ENCODE measurements around the gene ERO1B.

Gene ERO1B

GRCh38 chr1:236253918-236254637 is 27.7 kb downstream of the ERO1B start:
- FAIRE-seq (no peak), DNase-seq (ENCODE audit: low spot score) (no peak)

- DNase-seq (ENCODE audit: low spot score), result no peak
- no peak for FAIRE-seq
These were observed 28.6 kb downstream of the ERO1B start for GRCh38 chr1:236253119-236253518.

DNA sequence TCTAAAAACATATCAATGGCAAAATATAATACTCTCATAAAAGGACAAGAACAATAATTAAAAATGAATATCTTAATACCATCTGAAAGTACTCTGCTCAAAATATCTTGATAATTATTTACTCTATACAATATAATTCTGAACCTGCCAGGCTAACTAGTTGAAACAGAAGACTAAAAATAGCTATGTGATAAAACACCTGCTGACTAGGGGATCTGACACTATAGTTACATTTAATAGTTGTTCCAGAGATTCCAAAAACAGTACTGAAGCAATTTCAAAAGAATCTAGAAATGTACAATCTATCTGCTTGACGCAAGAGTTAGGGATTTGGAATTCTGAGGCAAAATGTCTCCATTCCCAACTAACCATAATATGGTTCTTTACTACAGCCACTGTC is 30.2 kb downstream of the ERO1B start:
- no peak for DNase-seq (ENCODE audit: low spot score)

GRCh38 chr1:236247286-236247685 is 34.5 kb downstream of the ERO1B start:
- DNase-seq (ENCODE audit: low spot score) (no peak), FAIRE-seq (no peak)

More for the DNA sequence above, 30.2 kb downstream of the ERO1B start:
- FAIRE-seq, result no peak

- no peak for FAIRE-seq
- no peak for DNase-seq (ENCODE audit: low spot score)
These were observed 39.2 kb downstream of the ERO1B start for GRCh38 chr1:236242568-236242967.

DNA sequence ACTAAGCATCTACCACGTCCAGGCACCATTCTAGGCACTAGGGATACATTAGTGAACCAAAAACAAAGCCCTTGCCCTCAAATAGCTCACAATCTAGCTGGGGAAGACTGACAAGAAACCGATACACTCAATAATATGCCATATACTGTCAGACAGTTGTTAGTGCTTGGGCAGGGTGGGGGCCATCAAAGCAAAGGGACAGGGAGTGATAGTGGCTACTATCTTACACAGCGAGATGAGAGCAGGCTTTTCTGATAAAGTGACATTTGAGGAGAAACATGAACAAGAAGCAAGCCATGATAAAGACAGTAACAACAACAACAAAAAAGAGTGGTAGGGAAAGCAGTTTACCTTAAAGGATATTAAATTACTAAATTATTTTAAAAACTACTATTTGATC is 41.1 kb downstream of the ERO1B start:
- DNase-seq (ENCODE audit: low spot score) (no peak), FAIRE-seq (no peak)

DNA sequence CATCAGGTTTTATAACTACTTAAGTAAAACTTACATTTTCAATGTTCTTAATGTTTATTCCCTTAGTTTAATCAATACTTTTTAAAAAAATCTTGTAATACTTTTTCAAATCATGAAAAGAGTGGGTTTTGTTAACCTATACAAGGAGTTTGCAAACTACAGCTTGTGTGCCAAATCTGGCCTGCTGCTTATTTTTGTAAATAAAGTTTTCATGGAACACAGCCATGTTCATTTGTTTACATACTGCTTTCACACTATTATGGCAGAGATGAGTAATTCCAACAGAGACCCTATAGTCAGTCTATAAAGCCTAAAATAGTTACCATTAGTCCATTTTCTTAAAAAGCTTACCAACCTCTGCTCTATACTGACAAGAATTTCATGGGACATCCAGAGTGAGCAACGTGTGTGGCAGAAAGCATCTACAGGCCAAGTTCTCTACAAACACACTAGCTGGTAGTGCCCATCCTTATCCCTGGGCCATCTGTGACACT is 42.6 kb downstream of the ERO1B start:
- no peak for FAIRE-seq
- no peak for DNase-seq (ENCODE audit: low spot score)

GRCh38 chr1:236235116-236235515 is 46.6 kb downstream of the ERO1B start:
- no peak for FAIRE-seq
- no peak for DNase-seq (ENCODE audit: low spot score)

DNA sequence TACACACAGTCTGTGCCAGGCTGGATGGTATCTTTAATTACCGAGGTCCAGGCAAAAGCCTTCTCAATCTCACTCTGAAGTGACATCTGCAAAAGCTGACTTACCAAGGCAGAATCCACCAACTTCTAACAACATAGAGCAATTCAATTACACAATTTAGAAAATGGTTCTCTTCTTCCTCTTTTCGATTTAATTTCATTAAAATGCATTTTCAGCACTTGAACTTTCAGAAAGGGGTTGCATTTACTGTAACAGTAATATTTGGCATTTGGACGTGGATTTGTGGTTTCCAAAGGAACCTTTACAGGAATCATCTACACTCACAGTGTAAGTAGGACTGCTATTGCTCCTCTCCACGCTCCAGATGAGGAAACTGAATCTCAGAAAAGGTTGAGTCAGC is 53.3 kb downstream of the ERO1B start:
- DNase-seq (ENCODE audit: low spot score) (no peak), FAIRE-seq (no peak)

GRCh38 chr1:236222632-236223031 is 59.1 kb downstream of the ERO1B start:
- no peak for DNase-seq (ENCODE audit: low spot score)
- FAIRE-seq, result no peak

DNA sequence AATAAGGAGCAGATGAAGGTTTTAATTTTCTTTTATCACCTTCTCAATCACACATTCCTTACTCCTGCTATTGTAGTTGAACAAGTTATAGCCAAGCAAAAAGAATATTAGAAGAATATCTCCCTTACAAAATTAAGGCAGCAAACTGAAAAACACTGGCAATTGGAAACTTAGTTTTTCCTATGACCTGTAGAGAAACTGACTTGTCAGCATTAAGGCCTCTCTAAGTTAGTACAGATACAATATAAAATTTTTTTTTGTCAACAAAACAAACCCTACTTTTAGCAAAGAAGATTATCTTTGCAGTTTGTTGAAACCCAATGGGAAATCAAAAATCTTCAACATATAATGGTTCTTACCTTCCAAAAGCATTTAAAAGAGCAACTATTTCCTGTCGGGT is 61.3 kb downstream of the ERO1B start:
- DNase-seq (ENCODE audit: low spot score) (no peak), FAIRE-seq (no peak)

DNA sequence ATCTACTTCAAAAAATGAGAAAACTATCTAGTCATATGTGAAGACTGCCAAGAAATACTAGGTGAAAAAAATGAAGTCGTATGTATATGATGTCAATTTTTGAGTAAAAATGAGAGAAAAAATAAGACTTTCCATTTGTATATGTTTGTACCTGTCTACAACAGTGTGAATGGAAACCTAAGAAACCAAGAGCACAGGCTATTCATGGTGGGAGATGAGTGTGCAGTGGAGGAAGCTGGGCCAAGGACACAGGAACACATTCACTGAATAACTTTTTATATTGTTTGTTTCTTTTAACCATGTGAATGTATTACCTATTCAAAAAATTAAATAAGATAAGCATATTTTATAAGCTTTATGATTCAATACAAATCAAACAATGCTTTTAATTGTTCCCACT is 67.0 kb downstream of the ERO1B start:
- DNase-seq (ENCODE audit: low spot score) (no peak), FAIRE-seq (no peak)

DNA sequence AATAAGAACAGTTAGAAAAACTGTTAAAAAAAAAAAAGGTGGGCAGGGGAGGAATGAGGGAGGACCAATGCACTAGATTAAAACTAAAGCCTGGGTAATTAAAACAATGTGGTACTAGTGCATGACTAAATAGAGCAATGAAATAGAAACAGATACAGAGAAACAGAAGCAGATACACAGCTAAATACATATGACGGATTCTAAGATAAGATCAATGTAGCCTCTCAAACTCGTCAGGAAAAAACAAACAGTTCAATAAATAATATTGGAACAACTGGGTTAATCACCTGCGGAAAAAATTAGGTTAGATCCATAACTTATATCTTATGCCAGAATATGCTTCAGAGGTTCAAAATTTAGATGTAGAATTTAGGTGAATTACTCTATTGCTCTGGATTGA is 68.2 kb downstream of the ERO1B start:
- DNase-seq (ENCODE audit: low spot score) (no peak), FAIRE-seq (no peak)

- DNase-seq (ENCODE audit: low spot score) (no peak), FAIRE-seq (no peak)
These were observed 69.9 kb downstream of the ERO1B start for GRCh38 chr1:236211815-236212214.

GRCh38 chr1:236209713-236210112 is 72.0 kb downstream of the ERO1B start:
- DNase-seq (ENCODE audit: low spot score) (no peak), FAIRE-seq (no peak)

GRCh38 chr1:236209185-236209584 is 72.6 kb downstream of the ERO1B start:
- no peak for FAIRE-seq
- no peak for DNase-seq (ENCODE audit: low spot score)

GRCh38 chr1:236207569-236207968 is 74.2 kb downstream of the ERO1B start:
- DNase-seq (ENCODE audit: low spot score) (no peak), FAIRE-seq (no peak)

DNA sequence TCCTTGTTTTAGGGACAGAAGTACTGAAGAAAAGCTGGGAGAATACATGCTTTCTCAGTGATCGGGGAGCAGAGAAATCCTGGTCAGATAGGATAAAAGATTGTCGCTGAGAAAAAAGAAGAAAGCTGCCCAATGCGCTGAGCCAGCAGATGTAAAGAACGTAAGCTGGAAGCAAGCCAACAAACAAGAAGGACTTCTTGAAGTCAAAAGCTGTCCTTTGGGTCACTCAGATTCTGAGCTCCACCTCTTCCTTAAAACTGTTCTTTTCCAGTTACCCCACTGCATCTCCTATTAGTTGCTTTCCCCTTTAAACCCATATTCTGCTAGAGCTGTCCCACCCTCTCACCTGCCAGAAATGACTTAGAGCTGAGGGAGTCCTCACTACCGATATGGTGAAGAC is 74.6 kb downstream of the ERO1B start:
- DNase-seq (ENCODE audit: low spot score) (no peak), FAIRE-seq (no peak)

- FAIRE-seq (no peak), DNase-seq (ENCODE audit: low spot score) (no peak)
These were observed 75.2 kb downstream of the ERO1B start for GRCh38 chr1:236206548-236206947.

DNA sequence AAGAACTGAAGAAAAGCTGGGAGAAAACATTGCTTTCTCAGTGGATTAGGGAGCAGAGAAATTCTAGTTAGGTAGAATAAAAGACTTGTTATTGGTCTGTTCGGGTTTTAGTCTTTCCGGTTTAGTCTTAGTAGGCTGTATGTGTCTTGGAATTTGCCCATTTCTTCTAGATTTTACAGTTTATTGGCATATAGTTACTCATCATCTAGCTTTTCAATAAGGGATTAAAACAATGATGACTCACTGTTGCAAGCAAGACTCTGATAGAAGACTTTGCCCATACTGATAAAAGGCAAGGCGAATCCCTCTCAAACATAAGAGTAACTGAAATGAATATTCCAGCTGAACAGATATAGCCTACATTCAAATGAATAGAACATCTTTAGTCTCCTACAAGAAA is 77.1 kb downstream of the ERO1B start:
- FAIRE-seq (no peak), DNase-seq (ENCODE audit: low spot score) (no peak)

DNA sequence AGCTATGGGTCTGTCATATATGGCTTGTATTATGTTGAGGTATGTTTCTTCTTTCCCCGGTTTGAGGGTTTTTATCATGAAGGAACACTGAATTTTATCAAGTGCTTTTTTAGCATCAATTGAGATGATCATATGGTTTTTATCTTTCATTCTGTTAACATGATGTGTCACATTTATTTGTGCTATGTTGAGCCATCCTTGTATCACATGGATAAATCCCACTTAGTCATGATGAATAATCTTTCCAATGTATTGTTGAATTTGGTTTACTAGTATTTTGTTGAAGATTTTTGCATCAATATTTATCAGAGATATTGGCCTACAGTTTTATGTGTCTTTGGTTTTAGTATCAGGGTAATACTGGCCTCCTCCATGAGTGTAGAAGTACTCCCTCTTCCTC is 77.7 kb downstream of the ERO1B start:
- DNase-seq (ENCODE audit: low spot score) (no peak), FAIRE-seq (no peak)

- DNase-seq (ENCODE audit: low spot score) (no peak), FAIRE-seq (no peak)
These were observed 80.0 kb downstream of the ERO1B start for GRCh38 chr1:236201786-236202185.

- no peak for FAIRE-seq
- DNase-seq (ENCODE audit: low spot score), result no peak
These were observed 80.8 kb downstream of the ERO1B start for GRCh38 chr1:236200925-236201324.

- FAIRE-seq, result no peak
These were observed 88.6 kb downstream of the ERO1B start for GRCh38 chr1:236193184-236193583.

More at GRCh38 chr1:236193184-236193583, 88.6 kb downstream of the ERO1B start:
- DNase-seq (ENCODE audit: low spot score), result no peak

Data from RCC 7860 (cell line).